Measurements from ENCODE around the gene TUBA4B. TPM values are rescaled to one million over a fixed set of nuclear protein-coding genes. Genes with fewer than 3 reads are reported as not detected.

The TUBA4B gene
- total RNA-seq, 2 experiments from 2014 or later = not detected

DNA sequence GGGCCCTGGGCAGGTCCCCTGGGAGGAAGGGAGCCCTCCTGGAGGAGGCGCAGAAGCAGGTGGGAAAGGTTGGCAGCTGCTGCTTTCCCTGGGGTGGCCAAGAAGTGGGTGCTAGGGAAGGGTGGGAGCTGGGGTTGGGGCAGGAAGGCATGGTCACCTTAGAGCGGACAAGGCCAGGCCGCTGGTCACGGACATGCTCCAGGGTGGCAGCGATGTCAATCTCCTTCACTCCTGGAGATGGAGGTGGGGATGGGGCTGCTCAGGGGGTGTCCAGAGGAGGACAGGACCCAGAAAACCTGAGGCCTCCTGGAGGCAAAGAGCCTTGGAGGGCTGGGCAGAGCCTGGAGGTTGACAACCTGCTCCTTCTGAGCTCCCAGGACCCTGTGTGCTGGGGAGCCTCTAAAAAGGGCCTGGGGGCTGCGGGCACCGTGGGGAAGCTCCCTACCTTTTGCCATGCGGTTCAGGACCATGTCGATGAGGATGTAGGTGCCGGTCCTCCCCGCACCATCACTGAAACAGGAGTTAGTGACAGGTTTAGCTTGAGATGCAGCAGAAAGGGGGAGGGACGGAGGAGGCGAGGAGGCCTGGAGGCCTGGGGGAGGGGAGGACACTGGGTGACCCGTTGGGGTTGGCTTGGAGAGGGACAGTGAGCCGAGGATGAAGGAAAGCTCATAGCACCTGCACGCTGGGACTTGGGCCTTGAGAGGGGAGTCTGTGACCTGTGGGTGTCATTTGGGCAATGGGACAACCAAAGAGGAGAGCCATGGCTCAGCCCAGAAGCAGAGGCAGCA lies 37.5 kb downstream of the TUBA4B start:
- Mint-ChIP-seq H3K27ac (no peak overlapping the region), H3K9me3 (ENCODE audit: low read depth) (no peaks in the 10 kb centered on the region), H3K36me3 (ENCODE audit: low read depth) (peaks cover 5% of the 10 kb centered on the region), H3K4me1 (peaks cover 15% of the 10 kb centered on the region), H3K27me3 (no peaks in the 10 kb centered on the region), H3K4me3 (no peak overlapping the region)
- DNase-seq = no peak
- intact Hi-C loops (cut with DNase I, micrococcal nuclease) = no loop called here
- ChIA-PET CTCF (interaction anchor here (0.7 to 12.9 kb wide), 3 partner anchors 9 to 28 kb away, joined by 3 to 257 read pairs (median 3); partner anchors contain the start of gene DNAJB2), POLR2A (no interaction called here)
- no peak for ATAC-seq

DNA sequence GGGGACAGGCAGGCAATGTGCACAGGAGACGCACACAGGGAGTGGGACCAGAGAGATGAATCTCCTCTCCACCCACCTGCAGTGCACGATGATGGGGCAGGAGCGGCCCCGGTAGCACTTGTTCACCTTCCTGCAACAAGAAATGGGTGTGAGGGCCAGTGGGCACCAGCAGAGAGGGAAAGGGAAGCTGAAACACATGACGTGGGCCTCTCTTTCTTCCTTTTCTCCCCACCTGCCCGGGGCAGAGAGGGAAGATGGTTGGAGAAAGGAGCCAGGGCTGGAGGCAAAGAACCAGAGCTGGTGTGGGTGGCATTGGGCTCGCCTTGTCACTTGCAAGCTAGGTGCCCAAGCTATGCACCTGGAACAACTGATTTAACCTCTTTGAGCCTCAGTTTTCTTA lies 38.4 kb downstream of the TUBA4B start:
- intact Hi-C loops (cut with DNase I, micrococcal nuclease) = no loop called here
- Mint-ChIP-seq H3K4me3 (no peak overlapping the region), H3K27me3 (no peaks in the 10 kb centered on the region), H3K9me3 (ENCODE audit: low read depth) (no peaks in the 10 kb centered on the region), H3K4me1 (peaks cover 16% of the 10 kb centered on the region), H3K27ac (no peak overlapping the region), H3K36me3 (ENCODE audit: low read depth) (peaks cover under 1% of the 10 kb centered on the region)
- ATAC-seq = no peak
- no peak for DNase-seq
- ChIA-PET CTCF (interaction anchor here (0.6 to 12.9 kb wide), 3 partner anchors 12 to 312 kb away, joined by 4 to 257 read pairs (median 50); partner anchors contain the start of genes DNAJB2 and NHEJ1), POLR2A (no interaction called here)

DNA sequence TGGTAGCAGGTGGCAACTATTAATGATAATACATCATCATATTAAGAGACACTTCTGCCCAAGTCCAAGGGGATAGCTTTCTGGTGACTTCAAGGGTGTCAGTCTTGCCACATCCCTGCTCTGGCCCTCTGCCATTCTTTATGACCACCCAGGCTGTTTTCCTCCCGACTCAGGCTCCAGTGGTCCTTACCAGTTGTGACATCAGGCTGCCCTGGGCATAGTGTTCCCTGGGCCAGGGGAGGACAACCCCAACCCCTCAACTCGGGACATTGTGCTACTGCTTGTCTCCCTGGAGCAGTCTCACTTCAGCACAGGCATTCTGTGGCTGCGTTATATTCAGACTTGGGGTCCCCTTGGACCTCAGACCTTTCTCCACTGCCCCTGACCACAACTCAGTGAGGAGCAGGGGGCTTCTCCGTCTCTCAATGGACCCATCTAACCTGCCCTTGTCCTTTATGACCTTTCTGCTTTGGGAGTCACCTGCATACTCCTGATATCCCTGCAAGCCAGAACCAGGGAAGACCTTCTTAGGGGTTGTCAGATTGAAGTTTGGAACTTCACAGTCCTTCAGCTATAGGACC lies 39.0 kb downstream of the TUBA4B start:
- CTCF ChIA-PET = interaction anchor here (0.6 to 12.9 kb wide), 4 partner anchors 12 to 312 kb away, joined by 3 to 257 read pairs (median 27); partner anchors contain the start of genes DNAJB2 and NHEJ1
- POLR2A ChIA-PET = no interaction called here

DNA sequence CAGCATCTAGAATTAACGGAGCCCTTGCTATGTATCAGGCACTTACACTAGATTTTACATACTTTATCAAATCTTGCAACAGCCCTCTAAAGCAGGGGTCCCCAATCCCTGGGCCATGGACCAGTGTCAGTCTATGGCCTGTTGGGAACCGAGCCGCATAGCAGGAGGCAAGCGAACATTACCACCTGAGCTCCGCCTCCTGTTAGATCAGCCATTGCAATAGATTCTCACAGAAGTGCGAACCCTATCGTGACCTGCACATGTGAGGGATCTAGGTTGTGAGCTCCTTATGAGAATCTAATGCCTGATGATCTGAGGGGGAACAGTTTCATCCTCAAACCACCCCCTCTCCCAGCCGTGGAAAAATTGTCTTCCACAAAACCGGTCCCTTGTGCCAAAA lies 39.6 kb downstream of the TUBA4B start:
- peaks cover 16% of the 10 kb centered on the region for H3K4me1 Mint-ChIP-seq
- POLR2A ChIA-PET = no interaction called here
- H3K27me3 Mint-ChIP-seq = no peaks in the 10 kb centered on the region
- DNase-seq = no peak
- no peak for ATAC-seq
- intact Hi-C loops (cut with DNase I, micrococcal nuclease) = no loop called here
- H3K36me3 Mint-ChIP-seq (ENCODE audit: low read depth) = no peaks in the 10 kb centered on the region
- no peak overlapping the region for H3K27ac Mint-ChIP-seq
- H3K4me3 Mint-ChIP-seq = no peak overlapping the region
- H3K9me3 Mint-ChIP-seq (ENCODE audit: low read depth) = no peaks in the 10 kb centered on the region
- CTCF ChIA-PET = interaction anchor here (0.6 to 12.9 kb wide), 5 partner anchors 13 to 134 kb away, joined by 3 to 257 read pairs (median 30); partner anchors contain the start of genes DNAJB2 and NHEJ1

More for the DNA sequence above, 39.0 kb downstream of the TUBA4B start:
- no peak for ATAC-seq
- intact Hi-C loops (cut with DNase I, micrococcal nuclease) = no loop called here
- peaks cover 16% of the 10 kb centered on the region for H3K4me1 Mint-ChIP-seq
- no peaks in the 10 kb centered on the region for H3K9me3 Mint-ChIP-seq (ENCODE audit: low read depth)
- DNase-seq = no peak
- no peaks in the 10 kb centered on the region for H3K36me3 Mint-ChIP-seq (ENCODE audit: low read depth)
- H3K27me3 Mint-ChIP-seq = no peaks in the 10 kb centered on the region
- no peak overlapping the region for H3K27ac Mint-ChIP-seq
- no peak overlapping the region for H3K4me3 Mint-ChIP-seq

DNA sequence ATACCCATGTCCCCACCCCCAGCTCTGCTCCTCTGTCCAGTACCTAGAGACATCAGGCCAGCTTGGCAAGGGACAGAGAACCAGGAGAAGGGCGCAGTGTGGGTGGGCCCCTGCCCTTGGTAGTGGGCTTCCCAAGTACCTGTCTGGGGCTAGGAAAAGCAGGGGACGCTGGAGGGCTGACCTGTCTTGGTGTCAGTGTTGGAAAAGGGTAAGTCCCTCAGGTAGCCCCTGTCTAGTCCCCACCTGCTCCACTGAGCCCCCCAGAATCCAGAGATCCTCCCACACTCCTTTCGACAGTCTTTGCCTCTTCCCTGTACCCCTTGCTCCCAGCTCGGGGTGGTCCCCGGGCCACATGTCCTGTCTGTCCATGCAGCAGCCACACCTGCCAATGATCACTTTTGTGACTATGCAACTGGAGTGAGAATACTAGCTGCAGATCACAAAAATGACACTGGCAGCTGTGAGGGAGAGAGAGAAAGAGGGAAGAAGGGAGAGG lies 40.7 kb downstream of the TUBA4B start:
- intact Hi-C loops (cut with DNase I, micrococcal nuclease) = loop anchor here (1.0 to 2.0 kb wide), 8 partner anchors 14 to 133 kb away; partner anchors contain the start of genes TUBA4A (in 2 of the 2), TUBA4B (in 2 of the 2), ABCB6 (in 1 of the 2) and ANKZF1 (in 1 of the 2)
- Mint-ChIP-seq H3K27me3 (no peaks in the 10 kb centered on the region), H3K4me3 (peak overlapping the region; percentile 68), H3K27ac (peak overlapping the region; percentile 84), H3K4me1 (peaks cover 19% of the 10 kb centered on the region), H3K9me3 (ENCODE audit: low read depth) (no peaks in the 10 kb centered on the region), H3K36me3 (ENCODE audit: low read depth) (no peaks in the 10 kb centered on the region)
- ATAC-seq (no peak), DNase-seq (no peak)
- CTCF ChIA-PET = interaction anchor here (0.7 to 12.9 kb wide), 15 partner anchors 14 to 726 kb away, joined by 3 to 257 read pairs (median 8); partner anchors contain the start of genes ABCB6, ANKZF1, ATG9A and CNPPD1
- POLR2A ChIA-PET = no interaction called here

DNA sequence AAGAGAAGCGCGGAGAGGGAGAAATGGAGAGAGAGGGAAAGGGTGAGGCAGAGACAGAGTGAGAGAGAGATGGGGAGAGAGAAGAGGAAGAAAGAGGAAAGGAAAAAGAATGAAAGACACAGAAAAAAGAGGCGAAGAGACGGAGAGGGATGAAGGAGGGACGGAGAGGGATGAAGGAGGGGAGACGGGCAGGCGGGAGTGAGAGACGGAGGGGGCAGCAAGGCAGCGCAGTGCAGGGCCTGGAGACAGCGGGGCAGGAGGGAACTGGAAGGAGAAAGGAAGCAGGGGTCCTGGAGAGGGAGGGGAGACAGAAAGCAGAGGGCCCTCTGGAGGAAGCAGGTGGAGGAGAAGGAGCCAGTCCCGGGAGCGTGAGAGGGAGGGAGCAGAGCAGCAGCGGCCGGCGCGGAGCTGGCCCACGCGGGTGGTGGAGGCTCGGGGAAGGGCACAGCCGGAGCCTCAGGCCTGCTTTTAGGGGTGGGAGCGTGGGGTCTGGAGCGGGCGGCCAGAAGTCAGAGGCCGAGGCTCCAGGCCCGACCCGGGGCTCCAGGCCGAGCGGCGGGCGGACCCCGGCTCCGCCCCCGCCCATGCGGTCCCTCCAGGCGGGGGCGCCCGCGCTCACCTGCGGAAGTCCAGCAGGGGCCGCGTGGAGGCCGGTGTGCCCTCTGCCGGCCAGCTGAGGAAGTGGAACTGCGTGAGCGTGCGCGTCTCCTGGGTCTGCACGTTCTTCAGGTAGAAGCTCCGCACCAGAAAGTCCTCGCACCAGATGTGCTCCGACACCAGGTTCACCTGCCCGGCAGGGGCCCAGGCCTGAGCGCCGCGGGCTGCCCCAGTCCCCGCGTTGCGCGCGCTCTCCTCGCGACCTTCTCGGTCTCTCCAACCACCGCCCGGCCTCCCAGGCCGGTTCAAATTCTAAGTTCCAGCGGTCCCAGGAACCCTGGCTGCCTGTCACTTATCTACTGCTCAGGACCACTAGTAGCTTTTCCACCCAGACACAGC lies 41.6 kb downstream of the TUBA4B start:
- Mint-ChIP-seq H3K36me3 (ENCODE audit: low read depth) (no peaks in the 10 kb centered on the region), H3K4me1 (peaks cover 22% of the 10 kb centered on the region), H3K4me3 (peak overlapping the region; percentile 68), H3K9me3 (ENCODE audit: low read depth) (no peaks in the 10 kb centered on the region), H3K27ac (peak overlapping the region; percentile 84), H3K27me3 (no peaks in the 10 kb centered on the region)
- peak; percentile 90 for ATAC-seq
- ChIA-PET POLR2A (interaction anchor here (0.5 to 1.3 kb wide), 7 partner anchors 15 to 119 kb away, joined by 3 to 8 read pairs (median 4); partner anchors contain the start of genes CNPPD1, DNAJB2, TUBA4A and TUBA4B), CTCF (interaction anchor here (0.6 to 12.9 kb wide), 52 partner anchors 11 to 637 kb away, joined by 3 to 257 read pairs (median 5); partner anchors contain the start of genes ABCB6, ANKZF1, ATG9A and CNPPD1)
- DNase-seq = peak; percentile 93
- intact Hi-C loops (cut with DNase I, micrococcal nuclease) = loop anchor here (1.0 to 5.0 kb wide), 12 partner anchors 15 to 248 kb away; partner anchors contain the start of genes DNAJB2 (in 2 of the 2), NHEJ1 (in 2 of the 2), RETREG2 (in 2 of the 2) and TUBA4A (in 2 of the 2)

DNA sequence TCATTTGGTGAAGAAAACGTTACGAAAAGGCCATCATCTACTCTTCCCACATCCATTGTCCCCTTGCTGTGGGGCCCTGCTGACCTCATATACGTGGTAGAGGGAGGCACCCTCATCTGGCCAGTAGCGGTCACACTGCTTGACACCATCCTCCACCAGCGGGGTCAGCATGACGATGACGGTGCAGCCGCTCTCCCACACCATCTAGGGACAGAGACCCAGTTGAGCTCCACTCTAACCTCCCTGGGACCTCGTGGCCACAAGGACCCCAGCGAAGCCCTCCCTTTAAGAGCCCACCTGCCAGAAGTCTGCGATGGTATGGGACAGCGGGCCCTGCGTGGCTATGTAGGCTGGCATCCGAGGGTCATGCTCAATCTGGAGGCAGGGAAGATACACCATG lies 43.1 kb downstream of the TUBA4B start:
- POLR2A ChIA-PET = no interaction called here
- Mint-ChIP-seq H3K27me3 (peaks cover 3% of the 10 kb centered on the region), H3K9me3 (ENCODE audit: low read depth) (no peaks in the 10 kb centered on the region), H3K27ac (no peak overlapping the region), H3K4me1 (peaks cover 22% of the 10 kb centered on the region), H3K4me3 (no peak overlapping the region), H3K36me3 (ENCODE audit: low read depth) (no peaks in the 10 kb centered on the region)
- intact Hi-C loops (cut with DNase I, micrococcal nuclease) = loop anchor here (5.0 kb wide), 3 partner anchors 119 to 246 kb away; partner anchors contain the start of genes CHPF (in 1 of the 2), CNPPD1 (in 1 of the 2), RETREG2 (in 1 of the 2) and TMEM198 (in 1 of the 2)
- DNase-seq = no peak
- ATAC-seq = no peak
- CTCF ChIA-PET = interaction anchor here (0.5 to 12.9 kb wide), 26 partner anchors 9 to 297 kb away, joined by 3 to 257 read pairs (median 10); partner anchors contain the start of genes ABCB6, ANKZF1, ATG9A and CNPPD1

DNA sequence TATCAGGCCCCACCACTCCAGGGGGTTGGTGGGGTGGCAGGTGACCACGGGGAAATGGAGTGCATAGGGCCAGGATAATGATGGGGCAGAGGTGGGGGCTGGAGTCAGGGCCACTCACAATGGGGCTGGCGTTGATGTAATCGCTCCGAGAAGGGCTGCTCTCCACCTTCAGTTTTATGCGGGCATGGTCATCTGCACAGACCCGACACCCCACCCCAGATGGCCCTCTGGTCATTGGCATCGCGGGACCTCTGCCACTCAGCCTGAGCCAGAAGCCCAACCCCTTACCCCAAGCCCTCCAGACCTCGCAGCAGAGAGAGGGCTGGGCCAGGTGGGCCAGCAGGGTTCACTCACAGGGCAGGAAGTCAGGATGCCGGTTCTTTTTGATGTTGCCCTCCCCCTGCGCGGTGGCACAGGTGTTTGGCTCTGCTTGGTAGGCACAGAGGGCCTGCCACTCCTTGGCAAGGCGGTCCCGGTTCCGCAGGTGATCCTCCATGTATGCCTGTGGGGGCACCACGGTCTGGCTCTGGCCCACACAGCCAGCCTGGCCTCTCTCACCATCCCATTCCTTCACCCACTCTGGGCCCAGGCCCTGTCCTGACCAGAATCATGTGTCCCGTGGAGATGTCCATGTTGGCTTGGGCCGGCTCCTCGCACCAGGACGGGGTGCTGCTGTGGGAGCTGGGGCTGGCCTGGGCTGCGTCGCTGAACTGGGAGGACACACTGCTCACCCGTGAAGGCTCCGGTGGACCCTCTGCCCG lies 43.8 kb downstream of the TUBA4B start:
- H3K36me3 Mint-ChIP-seq (ENCODE audit: low read depth) = no peaks in the 10 kb centered on the region
- ChIA-PET CTCF (interaction anchor here (0.5 to 12.9 kb wide), 9 partner anchors 17 to 138 kb away, joined by 3 to 257 read pairs (median 15); partner anchors contain the start of genes ABCB6, DNAJB2, GLB1L and STK16), POLR2A (no interaction called here)
- no peak for ATAC-seq
- peaks cover 22% of the 10 kb centered on the region for H3K4me1 Mint-ChIP-seq
- H3K9me3 Mint-ChIP-seq (ENCODE audit: low read depth) = no peaks in the 10 kb centered on the region
- no peak overlapping the region for H3K27ac Mint-ChIP-seq
- intact Hi-C loops (cut with DNase I, micrococcal nuclease) = loop anchor here (5.0 kb wide), 3 partner anchors 120 to 245 kb away; partner anchors contain the start of genes CHPF (in 1 of the 2), CNPPD1 (in 1 of the 2), RETREG2 (in 1 of the 2) and TMEM198 (in 1 of the 2)
- H3K4me3 Mint-ChIP-seq = no peak overlapping the region
- H3K27me3 Mint-ChIP-seq = peaks cover 10% of the 10 kb centered on the region
- DNase-seq = no peak

DNA sequence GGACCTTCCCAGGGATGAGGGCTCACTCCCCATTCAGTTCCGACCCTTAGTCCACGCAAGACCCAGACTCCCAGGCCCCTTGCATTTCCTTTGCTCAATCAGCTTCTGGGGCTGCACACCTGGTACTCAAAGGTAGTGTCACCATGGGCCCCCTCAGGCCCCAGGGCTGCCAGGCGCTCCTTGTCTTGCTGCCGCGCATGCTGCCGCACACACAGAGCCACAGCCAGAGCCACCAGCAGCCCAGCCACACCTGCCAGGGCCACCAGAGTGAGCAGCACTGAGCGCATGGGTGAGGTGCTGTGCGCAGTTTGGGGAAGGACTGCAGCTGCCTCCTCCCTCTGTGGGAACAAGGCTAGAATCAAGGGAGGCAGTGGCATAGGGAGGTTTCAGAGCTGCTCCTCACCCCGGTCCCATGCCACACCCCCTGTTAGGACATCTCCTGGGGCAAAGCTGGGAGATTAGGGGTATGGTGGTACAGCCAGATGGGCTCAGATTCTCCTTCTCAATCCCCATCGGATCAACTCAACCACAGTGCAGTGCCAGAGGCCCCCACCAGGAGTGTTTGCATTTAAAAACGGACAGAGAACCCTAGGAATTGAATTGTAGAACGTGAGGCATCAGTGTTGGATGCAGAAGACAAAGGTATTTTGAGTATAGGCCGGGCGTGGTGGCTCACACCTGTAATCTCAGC lies 44.9 kb downstream of the TUBA4B start:
- POLR2A ChIA-PET = no interaction called here
- ATAC-seq = no peak
- intact Hi-C loops (cut with DNase I, micrococcal nuclease) = loop anchor here (1.0 to 5.0 kb wide), 7 partner anchors 21 to 244 kb away; partner anchors contain the start of genes ANKZF1 (in 1 of the 2), ATG9A (in 1 of the 2), CHPF (in 1 of the 2) and CNPPD1 (in 1 of the 2)
- Mint-ChIP-seq H3K27ac (peak overlapping the region; percentile 8), H3K4me1 (peaks cover 22% of the 10 kb centered on the region), H3K36me3 (ENCODE audit: low read depth) (no peaks in the 10 kb centered on the region), H3K27me3 (peaks cover 13% of the 10 kb centered on the region), H3K4me3 (no peak overlapping the region), H3K9me3 (ENCODE audit: low read depth) (no peaks in the 10 kb centered on the region)
- CTCF ChIA-PET = interaction anchor here (0.6 to 12.9 kb wide), 8 partner anchors 11 to 238 kb away, joined by 3 to 257 read pairs (median 4); partner anchors contain the start of genes DNAJB2, GLB1L, STK16 and TUBA4A
- DNase-seq = no peak

All from activated CD4-positive, alpha-beta T cell treated with anti-CD3 and anti-CD28 coated beads for 36 hours (primary cell).